8988T (cell line): ENCODE results near the gene FMO4.
"Not testable (repeated sequence)": the region's sequence is repeated elsewhere in the genome, so short reads cannot be mapped to it uniquely, and the experiment has no call there.

ENCODE experiments used
- DNase-seq: peaks from one replicate; pipeline ENCODE4 v3.0.0; 2011

Gene FMO4

GRCh38 chr1:171339345-171339744, 25.4 kb downstream of the FMO4 start:
- not testable (repeated sequence) for DNase-seq

DNA sequence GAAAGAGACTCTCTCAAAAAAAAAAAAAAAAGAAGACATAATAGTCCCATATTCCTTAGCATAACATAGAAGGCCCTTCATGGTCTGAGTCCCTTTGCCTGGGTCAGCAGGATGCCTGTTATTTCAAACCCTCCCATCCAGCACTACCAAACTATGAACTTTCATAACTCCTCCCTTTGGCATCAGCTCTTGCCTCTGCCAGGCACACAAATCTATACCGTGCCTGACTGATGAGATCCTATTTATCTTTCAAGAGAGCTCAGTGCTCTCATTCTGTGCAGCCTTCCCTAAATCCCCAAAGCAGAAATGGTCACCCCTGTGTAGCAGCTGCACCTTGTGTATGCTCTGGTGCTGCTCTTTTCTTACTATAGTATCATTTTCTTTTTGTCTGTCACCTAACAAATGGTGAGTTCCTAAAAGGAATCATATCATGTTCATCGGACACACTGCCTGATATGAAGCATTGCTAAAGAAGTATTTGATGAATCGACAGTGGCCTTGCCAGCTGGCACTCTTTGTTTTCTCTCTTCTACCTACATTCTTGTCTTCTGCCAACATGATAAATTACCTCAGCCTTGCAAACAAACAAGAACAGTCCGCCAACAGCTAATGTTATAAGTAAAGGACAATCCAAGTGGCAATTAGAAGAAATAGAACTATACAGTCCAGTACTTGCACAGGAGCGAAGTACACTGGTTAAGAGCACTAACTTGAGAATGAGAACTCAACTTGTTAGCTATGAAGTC, 29.9 kb downstream of the FMO4 start:
- no peak for DNase-seq

- DNase-seq, result no peak
Measured at GRCh38 chr1:171344473-171344820, 30.5 kb downstream of the FMO4 start.

DNA sequence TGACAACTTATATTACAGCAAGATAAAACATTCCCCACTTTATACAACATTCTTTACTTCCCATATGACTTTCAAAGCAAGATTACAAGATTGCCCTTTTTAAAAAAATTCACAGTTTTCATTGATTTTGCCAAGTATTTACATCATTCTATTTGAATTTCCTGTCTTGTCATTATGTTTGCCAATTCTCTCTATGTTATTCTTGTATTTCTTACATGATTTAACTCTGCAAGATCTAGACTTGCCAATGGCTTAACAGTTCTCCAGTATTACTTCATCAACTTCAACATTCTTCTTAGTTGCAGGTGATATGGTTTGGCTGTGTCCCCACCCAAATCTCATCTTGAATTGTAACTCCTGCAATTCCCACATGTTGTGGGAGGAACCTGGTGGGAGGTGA, 31.6 kb downstream of the FMO4 start:
- DNase-seq, result no peak

DNA sequence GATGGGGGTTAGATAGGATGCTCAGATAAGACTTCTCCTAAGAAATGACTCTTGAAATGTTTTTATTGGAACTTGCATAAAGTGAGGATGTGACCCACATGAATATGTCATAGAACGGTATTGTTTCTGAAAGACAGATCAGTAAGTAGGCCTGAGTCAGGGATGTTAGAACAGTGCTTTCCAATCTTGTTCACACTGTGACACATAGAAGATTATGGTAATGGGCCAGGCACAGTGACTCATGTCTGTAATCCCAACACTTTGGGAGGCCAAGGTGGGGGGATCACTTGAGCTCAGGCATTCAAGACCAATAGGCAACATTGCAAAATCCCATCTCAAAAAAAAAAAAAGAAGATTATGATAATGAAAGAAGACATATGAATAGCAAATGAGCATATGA, 32.9 kb downstream of the FMO4 start:
- DNase-seq, result no peak

DNA sequence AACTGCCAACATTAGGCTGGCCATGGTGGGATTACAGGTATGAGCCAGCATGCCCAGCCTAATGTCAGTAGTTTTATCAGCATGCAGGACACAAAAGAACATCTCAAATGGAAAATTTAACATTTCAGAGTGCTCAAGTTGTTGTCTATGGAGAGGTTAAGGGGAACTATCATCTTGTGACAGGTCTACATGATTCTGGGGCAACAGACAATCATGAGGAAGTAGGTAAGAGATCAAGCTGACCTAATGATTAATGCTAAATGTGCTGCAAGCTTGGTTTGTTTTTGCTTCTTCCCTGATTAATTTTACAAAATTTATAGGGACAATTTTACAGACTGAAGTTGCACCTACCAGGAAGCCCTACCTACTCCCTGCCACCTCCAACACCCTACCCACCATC, 36.6 kb downstream of the FMO4 start:
- no peak for DNase-seq

GRCh38 chr1:171351961-171352360, 38.0 kb downstream of the FMO4 start:
- no peak for DNase-seq

GRCh38 chr1:171352554-171352953, 38.6 kb downstream of the FMO4 start:
- no peak for DNase-seq

- DNase-seq, result no peak
Measured at GRCh38 chr1:171355727-171356126, 41.7 kb downstream of the FMO4 start.

- DNase-seq, result no peak
Measured at GRCh38 chr1:171357179-171357578, 43.2 kb downstream of the FMO4 start.

GRCh38 chr1:171359355-171359648, 45.3 kb downstream of the FMO4 start:
- not testable (repeated sequence) for DNase-seq

DNA sequence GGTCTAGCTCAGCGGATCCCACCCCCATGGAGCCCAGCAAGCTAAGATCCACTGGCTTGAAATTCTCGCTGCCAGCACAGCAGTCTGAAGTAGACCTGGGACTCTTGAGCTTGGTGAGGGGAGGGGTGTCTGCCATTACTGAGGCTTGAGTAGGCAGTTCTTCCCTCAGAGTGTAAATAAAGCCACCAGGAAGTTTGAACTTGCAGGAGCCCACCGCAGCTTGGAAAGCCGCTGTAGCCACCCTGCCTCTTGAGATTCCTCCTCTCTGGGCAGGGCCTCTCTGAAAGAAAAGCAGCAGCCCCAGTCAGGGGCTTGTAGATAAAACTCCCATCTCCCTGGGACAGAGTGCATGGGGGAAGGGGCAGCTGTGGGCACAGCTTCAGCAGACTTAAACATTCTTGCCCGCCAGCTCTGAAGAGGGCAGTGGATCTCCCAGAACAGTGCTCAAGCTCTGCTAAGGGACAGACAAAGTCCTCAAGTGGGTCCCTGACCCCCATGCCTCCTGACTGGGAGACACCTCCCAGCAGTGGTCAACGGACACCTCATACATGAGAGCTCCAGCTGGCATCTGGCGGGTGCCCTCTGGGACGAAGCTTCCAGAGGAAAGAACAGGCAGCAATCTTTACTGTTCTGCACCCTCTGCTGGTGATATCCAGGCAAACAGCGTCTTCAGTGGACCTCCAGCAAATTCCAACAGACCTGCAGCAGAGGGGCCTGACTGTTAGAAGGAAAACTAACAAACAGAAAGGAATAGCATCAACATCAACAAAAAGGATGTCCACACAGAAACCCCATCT, 45.9 kb downstream of the FMO4 start:
- not testable (repeated sequence) for DNase-seq

- no peak for DNase-seq
Measured at GRCh38 chr1:171366085-171366484, 52.1 kb downstream of the FMO4 start.

DNA sequence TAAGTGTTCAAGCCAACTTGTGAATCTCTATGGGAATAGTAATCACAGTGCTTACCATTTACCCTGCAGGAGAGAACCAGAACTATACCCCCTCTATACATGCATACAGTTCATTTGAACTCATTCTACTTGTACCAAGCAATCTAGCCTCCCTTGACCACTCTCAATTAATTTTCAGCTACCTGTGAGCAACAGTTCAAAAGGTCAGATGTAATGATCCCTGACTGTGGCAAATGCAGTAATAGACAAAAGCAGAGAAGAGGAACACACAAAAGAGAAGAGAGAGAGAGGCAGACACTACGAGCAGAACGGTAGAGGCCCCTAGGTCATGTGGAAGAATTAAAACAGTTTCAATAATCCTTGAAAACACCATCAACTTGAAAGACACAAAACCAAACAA, 52.8 kb downstream of the FMO4 start:
- DNase-seq, result no peak

- no peak for DNase-seq
Measured at GRCh38 chr1:171367436-171367835, 53.5 kb downstream of the FMO4 start.

DNA sequence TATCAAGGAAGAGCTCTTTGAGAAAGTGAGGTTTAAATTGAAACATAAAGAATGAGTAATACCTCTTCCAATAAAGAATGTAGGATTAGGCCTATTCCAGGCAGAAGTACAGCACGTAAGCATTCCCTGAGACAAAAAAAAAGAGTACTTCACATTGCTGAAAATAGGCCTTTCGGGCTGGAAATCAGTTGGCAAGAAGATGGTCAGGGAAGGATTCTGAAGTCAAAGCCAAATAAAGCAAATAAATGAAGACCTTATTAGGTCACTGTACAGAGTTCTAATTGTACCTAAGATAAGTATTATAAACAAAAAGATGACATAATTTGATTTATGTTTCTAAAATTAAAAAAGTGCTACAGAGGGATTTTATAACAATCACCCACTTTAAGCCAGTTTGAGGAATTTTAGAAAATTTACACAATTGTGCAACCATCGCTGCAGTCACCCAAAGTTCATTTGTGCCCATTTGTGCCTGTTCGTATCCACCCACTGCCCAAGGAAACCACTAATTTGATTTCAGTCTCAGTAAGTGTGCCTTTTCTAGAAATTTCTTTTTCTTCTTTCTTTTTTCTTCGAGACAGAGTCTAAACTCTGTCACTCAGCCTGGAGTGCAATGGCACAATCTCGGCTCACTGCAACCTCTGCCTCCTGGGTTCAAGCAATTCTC, 58.6 kb downstream of the FMO4 start:
- DNase-seq, result no peak

DNA sequence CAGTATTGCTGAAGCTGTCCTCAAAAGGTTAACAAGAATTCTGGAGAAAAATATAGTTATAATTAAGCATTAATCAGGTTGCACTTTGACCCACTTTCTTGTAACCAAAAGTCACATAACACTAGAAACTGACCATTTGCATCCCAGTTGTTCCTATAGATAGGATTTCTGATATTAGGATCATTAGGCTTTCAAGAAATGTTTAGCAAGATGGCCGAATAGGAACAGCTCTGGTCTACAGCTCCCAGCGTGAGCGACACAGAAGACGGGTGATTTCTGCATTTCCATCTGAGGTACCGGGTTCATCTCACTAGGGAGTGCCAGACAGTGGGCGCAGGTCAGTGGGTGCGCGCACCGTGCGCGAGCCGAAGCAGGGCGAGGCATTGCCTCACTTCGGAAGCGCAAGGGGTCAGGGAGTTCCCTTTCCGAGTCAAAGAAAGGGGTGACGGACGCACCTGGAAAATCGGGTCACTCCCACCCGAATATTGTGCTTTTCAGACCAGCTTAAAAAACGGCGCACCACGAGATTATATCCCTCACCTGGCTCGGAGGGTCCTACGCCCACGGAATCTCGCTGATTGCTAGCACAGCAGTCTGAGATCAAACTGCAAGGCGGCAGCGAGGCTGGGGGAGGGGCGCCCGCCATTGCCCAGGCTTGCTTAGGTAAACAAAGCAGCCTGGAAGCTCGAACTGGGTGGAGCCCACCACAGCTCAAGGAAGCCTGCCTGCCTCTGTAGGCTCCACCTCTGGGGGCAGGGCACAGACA, 59.6 kb downstream of the FMO4 start:
- DNase-seq, result not testable (repeated sequence)

DNA sequence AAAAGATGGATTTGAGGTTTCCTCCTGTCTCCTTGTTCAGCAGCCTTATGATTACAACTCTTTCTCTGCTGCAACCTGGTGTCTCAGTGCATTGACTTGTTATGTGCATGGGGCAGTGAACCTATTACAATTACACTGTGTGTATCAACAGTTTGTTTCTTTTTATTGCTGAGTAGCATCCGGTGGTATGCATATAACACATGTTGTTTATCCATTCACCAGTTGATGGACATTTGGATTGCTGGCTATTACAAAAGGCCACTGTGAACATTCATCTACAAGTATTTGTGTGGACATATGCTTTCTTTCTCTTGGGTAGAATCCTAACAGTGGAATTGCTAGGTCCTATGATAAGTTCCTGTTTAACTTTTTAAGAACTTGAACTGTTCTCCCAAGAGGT, 65.9 kb downstream of the FMO4 start:
- DNase-seq, result no peak

- no peak for DNase-seq
Measured at GRCh38 chr1:171381866-171382210, 67.9 kb downstream of the FMO4 start.

GRCh38 chr1:171384496-171384895, 70.5 kb downstream of the FMO4 start:
- DNase-seq, result no peak

DNA sequence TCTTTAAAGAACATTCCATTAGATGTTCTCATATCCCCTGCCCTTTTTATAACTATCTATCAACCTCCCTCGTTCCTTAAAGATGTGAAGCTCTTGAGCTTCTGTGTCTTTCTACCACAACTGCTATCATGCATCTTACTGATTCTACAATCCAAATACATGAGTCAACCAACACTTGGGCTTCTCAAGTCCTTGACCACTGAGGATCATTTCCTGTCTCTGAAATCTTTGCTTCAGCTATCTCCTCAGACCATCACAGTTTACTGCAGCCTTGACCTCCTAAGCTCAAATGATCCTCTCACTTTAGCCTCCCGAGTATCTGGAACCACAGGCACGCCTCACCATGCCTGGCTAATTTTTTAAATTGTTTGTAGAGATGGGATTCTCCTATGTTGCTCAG, 75.2 kb downstream of the FMO4 start:
- no peak for DNase-seq

DNA sequence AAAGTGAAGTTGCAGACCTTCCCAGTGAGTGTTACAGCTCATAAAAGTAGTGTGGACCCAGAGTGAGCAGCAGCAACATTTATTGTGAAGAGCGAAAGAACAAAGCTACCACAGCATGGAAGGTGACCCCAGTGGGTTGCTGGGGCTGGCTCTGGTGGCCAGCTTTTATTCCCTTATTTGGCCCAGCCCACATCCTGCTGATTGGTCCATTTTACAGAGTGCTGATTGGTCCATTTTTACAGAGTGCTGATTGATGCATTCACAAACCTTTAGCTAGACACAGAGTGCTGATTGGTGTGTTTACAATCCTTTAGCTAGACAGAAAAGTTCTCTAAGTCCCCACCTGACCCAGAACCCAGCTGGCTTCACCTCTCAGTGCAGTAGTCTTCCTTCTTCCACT, 76.8 kb downstream of the FMO4 start:
- DNase-seq, result not testable (repeated sequence)
